GM21360 (cell line): ENCODE results near the gene TMEM117.
"Not testable (repeated sequence)": the region's sequence is repeated elsewhere in the genome, so short reads cannot be mapped to it uniquely, and the experiment has no call there.

Source experiments
- ATAC-seq: cut with Tn5 transposase; IDR thresholded peaks from one replicate; pipeline ENCODE4 v1.9.1; 2021; ENCODE audit warnings: mild to moderate bottlenecking, moderate library complexity; ENCODE audit not compliant: unreplicated experiment

The TMEM117 gene

DNA sequence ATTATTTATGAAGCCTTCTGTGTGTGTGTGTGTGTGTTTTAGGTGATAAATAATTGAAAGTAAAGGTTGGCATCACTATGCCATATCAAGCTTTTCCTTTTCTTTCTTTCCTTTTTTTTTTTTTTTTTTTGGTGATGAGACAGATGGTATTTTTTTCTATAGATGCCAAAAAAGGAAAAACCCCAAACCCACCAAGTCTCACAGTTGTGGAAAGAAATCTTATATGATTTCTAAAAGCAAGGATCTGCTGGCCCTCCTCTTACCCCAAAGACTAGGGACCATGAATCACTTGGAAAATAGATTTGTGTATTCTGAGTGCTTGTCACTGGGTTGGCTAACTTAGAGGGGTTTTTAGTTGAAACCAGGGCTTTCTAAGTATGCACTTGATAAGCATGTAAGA lies 181.3 kb downstream of the TMEM117 start:
- no peak for ATAC-seq

DNA sequence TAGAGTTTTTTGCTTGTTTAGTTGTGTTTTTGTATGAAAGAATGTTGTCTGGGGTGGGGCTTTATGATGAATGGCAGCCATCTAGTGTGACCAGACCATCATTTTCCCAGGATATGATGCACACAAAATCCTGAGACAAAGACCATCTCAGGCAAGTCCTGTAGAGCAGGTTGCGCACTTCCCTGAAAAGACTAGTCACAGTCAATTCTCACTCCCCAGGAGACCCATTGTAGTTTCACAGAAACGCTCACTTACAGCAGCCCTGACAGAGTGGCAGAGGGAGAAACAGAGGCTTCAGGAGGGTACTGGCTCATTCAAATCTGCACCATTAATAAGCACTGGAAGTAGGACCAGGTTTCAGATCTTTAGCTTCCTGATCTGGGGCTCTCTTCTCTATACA lies 183.2 kb downstream of the TMEM117 start:
- ATAC-seq, result no peak

DNA sequence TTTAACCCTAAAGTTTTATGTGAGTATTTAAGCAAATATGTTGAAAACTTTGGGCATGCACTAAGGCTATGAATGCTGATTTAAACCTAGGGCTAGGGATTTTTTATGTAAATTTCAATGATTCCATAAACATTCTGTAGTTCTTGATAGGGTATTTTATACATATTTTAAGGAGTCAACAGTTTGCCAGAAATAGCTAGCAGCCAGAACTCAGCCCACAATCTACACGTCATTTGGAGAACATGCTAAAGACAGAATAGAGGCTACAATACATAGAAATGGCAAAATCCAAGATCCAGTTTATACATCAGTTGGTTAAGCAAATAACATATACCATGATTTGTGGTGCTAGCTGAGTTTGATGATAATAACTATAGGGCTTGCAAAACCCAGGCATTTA lies 184.7 kb downstream of the TMEM117 start:
- ATAC-seq, result no peak

DNA sequence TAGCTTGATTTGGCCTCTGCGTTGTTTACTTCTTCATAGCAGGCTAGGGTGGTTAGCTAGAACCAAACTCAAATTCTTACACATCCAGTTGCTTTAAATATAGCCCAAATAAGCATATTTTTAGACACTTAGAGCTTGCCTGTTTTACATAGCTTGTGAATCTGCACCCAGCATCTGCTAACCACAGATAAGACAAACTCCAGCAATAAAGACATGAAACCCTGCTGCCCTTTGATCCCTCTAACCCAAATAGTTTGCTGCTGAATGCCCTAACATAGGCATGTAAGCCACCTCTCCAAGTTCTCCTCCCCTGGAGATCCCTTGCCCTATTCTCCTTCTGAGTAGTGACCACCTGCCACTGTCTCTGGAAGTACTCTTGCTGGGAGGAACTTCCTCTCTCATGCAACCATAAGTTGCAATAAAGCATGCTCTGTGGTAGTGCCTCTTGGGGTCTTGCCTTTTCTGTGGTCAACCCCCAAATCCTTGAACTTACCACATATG lies 185.6 kb downstream of the TMEM117 start:
- ATAC-seq, result peak; percentile 76

DNA sequence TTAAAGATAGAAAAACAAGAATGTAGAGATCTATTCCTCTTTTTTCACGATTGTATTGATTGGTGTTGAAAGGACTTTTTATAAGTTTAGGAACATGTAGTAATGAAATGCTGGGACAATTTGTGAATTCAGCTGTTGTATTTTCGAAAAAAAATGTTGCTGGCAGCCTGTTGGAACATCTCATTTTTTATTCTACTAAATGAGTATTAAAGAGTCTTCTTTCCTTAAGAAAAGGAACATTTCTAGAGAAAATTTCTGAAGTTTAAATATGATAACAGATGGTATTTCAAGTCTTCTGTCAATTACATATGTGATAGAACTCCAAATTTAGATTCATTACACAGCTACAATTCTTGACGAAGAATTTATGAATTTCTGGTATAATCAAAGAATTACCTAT lies 189.6 kb downstream of the TMEM117 start:
- no peak for ATAC-seq

DNA sequence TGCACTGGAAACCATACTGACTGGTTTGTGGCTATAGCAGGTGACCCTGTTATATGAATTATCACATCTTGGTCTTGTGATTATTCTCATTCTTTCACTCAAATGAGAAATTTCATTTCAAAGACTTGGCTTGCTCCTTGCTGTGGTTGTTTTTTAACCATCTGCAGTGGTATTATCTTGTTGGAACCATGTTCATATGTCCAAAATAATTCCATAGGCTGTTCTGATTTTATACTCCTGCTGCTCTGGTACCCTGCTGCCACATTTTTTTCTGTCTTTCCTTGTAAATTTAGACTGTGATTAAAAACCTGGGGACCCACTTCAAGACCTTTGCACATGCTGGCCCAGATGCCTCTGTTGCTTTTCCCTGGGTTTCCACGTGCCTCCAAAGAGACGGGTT lies 190.2 kb downstream of the TMEM117 start:
- no peak for ATAC-seq

DNA sequence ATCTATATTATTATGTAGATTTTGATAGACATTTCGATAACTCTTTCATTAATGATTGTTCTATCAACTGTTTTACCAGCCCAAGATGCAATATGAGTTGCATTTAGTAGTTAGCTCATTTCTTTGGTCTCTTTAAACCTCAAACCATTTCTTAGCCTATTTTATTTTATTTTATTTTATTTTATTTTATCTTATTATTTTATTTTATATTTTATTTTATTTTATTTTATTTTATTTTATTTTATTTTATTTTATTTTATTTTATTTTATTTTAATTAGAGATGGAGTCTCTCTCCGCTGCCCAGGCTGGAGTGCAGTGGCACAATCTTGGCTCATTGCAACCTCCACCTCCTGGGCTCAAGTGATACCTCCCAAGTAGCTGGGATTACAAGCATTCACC lies 191.0 kb downstream of the TMEM117 start:
- not testable (repeated sequence) for ATAC-seq

DNA sequence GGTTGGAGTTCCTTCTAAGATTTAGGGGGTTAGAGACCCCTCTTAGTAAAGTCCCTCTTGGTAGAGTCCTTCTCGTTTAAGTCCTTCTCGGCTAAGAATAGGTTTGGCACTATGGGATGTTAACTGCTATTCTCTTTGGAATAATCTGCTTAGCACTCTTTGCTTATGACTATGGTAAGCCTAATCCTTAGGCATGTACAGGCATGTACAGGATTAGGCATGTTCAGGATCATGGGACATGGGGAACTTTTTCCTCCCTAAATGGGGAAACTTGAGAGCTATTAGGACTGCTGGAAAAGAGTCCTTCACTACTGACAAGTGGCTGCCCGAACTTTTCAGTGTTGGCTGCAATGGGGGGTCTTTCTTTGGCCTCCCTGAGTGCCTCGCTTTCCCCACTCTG lies 193.3 kb downstream of the TMEM117 start:
- no peak for ATAC-seq

DNA sequence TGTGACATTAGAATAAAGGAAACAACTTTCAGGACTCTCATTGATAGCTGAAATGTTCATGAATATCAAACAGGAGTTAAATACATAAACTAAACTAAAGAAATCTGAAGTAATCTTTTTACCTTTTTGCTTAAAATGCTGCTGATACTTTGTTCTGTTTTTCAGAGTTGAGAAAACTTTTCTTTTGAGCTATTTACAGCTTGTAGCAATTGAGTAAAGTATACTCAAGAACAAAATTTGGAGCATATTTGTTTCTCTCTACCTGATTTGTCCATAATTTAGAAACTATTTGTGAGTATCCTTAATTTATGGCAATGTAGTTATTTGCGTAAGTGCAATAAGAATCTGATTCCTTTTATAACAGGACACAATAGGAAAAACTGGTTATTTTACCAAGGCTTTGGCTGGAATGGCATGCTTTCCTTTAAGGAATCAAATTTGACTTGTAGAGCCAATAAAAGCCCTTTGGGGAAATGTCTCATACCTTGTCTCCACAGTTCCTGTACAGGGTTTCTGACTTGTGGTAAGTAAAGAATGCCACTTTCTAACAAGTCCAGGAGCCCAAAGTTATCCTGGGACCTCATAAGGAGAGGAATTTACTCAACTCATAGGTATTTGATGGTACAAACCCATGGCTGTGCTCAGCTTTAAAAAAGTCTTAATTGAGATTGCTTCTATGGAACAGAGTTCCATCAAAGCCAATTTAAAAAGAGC lies 195.7 kb downstream of the TMEM117 start:
- ATAC-seq, result no peak

DNA sequence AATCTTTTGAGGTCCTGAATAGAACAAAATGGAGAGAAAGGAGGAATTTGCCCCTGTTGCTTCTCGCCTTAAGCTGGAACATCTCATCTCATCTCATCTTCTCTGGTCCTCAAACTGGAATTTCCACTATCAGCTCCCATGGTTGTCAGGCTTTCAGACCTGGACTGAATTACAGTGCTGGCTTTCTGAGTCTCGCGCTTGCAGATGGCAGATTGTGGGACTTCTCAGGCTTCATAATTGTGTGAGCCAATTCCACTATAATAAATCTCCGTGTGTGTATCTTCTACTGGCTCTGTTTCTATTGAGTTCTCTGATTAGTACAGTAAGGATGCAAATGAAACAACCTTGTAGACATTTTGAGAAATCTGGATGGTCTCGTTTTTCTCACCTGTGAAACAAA lies 199.0 kb downstream of the TMEM117 start:
- ATAC-seq, result no peak

DNA sequence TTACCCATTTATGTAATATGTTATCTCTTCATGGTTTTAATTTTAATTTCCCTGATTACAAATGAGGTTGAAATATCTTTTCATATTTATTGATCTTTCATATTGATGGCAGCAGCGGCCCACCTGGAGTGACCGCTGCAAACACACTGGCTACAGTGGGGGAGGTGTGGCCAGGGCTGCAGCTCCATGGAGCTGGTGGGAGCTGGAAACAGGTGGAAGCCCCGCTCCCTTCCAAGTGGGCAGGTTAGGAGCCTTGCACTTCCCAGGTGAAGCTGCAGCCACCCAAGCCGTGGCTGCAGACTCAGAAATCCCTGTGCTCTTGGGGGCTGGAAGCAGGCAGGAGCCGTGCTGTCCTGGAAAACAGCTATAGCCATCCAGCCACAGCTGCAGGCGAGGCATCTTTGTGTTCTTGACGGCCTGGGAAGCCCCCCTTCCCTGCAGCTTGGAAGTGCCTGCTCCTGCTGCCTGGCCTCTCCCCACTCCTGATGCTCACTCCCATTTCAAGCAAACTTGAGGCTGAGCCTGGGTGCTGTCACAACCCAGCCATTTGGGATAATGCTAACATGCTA lies 201.1 kb downstream of the TMEM117 start:
- ATAC-seq, result no peak

DNA sequence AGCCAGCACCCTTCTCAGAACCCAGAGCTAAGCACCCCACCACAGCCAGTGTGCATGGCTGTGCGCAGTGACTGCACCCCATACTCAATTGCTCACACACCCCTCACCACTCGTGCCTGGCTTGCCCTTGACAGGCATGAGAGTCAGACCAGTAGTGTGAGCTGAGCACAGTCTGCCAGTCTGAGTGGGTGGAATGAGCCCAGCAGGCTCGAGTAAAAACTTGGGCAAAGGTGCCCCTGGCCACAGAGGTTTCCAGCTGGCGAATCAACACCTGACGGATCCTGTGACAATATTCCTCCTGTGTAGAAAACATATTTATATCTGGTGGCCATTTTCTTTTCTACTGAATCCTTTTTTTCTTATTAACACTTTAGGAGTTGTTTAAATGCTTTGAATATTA lies 202.5 kb downstream of the TMEM117 start:
- no peak for ATAC-seq

DNA sequence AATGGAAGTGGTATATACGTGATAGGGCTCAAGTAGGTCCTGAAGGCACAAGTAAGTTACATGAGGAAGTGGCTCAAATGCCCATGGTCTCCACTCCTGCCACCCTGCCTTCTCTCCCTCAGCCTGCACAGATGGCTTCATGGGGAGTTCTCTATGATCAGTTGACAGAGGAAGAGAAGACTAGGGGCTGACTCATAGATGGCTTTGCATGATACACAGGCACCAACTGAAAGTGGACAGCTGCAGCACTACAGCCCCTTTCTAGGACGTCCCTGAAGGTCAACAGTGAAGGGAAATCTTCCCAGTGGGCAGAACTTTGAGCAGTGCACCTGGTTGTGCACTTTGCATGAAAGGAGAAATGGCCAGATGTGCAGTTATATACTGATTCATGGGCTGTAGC lies 208.6 kb downstream of the TMEM117 start:
- ATAC-seq, result not testable (repeated sequence)

DNA sequence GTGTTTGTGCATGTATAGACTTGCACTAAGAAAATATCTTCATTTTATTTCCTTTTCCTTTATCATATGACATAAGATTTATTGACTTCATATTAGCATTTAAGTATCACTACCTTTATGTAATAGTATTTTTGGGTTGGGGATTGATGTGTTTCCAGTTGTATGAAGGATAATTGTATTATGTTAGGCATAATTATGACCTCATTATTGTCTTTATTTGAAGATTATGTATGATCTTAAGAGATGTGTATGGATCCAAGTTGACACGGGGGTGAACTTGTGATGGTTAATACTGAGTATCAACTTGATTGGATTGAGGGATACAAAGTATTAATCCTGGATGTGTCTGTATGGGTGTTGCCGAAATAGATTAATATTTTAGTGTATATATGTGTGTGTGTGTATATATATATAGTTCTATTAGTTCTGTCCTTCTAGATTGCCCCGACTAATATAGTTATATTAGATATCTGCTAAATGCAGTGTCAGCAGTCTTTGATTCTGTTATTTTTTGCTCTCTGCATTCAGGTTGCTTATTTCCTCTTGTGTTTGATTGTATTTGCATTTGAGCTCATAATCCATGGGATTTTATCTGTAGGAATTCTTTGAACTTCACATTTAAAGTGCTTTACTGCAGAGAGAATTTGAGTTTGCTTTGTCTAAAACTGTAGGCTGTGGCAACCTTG lies 211.0 kb downstream of the TMEM117 start:
- no peak for ATAC-seq

DNA sequence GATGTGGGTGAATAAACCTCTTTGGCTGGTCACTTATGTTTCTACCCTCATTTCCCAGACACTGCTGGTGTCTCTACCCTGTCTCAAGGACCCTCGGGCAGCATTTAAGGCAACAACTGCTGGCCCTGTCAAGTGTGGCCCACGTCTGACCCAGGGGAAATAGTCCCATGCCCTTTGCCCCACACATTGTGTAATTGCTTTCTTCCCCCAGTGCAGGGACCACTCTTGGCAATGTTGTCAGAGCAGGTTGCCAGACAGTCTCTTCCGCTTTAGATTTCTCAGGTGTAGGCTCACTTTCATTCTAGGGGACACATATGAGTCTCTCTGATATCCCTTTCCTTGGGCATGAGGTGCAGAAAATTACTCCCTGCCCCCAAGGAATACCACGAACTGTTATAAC lies 216.7 kb downstream of the TMEM117 start:
- no peak for ATAC-seq

DNA sequence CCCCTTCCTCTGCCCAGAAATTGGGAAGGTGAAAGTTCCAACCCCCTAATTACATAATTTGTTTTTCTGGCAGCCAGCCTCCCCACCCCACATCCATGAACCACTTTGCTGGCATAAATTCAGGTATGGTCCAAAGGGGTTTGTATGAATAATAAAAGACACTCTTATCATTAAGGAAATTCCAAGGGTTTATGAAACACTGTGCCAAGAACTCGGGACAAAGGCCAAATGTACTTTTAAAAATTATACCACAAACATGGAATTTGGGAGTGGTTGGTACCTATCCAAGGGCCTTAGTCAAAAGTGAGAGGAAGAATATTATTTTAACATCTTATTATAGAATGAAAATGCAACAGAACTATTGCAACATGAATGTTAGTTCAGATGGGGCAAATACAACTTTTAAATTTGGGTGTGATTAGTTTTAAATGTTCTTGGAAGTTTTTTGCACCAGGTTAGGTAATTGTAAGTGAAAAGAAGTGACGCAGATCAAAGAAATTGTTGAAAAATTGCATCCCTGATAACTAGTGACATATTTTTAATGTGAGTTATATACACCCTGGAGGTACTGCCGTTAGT lies 217.8 kb downstream of the TMEM117 start:
- ATAC-seq, result no peak

DNA sequence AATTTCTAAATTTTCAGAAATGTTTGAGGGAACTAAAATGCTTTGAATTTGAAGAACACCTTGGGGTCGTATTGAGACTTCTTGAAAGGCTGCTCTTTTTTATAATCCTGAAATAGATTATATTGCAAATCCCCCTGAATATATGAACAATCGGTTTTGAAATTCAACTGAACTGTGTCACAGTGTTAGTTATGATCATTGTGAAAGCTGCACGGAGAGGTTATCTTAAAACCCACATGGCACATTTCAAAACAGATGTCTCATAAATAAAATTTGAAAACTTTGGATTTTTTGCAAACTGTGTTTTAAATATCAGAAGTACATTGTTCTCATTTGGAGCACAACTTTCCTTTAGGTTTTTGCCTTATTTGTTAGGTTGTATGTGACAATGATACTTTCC lies 218.4 kb downstream of the TMEM117 start:
- no peak for ATAC-seq

DNA sequence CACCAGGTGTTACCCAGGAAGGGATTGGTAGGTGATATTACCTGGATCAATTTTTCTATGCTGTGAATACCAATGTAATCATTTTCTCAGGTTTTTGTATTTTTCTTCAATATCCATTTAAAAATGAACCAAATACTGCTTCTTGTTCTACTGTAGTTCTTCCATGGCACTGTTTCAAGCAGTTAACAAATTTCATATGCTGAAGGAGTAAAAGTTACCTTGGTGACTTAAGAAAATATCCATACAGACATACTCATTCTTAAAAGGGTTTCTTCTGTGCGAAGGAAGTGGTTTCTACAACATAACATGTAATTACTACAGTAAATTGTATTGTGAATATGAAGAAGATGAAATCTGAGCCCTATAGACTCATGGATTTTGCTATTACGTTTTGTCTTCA lies 222.5 kb downstream of the TMEM117 start:
- no peak for ATAC-seq

DNA sequence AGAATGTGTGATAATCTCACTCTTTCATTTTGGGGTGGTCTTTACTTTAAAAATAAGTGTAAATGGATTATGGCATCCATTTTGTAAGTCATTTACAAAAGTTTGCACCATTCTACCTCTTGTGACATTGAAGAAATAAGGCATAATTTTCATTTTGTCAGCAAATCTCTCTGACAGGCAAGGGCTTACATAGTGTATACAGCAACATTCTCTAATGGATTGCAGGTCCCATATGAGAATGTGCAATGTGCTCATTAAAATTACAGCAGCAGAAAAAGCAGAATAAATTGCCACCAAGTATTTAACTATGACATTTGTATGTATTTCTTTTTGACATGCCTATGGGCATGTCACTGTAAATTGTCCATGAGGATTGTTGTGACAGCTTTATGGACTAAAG lies 223.6 kb downstream of the TMEM117 start:
- no peak for ATAC-seq

DNA sequence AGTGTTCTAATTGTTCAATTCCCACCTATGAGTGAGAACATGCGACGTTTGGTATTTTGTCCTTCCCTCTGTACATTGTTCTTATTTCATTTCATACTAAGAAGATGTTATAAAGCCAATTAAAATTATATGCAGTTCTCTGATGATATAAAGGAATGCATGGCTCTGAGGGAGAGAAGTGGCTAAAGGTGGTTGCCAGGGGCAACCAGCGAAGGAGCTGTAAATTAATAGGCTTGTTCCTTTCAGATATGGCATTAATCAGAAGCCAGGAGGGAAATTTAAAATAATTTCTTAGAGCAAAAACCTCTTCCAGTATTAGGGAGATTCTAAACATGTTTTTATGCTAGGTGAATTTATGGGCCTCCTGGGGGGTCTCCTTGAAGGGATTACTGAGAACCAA lies 227.8 kb downstream of the TMEM117 start:
- no peak for ATAC-seq

DNA sequence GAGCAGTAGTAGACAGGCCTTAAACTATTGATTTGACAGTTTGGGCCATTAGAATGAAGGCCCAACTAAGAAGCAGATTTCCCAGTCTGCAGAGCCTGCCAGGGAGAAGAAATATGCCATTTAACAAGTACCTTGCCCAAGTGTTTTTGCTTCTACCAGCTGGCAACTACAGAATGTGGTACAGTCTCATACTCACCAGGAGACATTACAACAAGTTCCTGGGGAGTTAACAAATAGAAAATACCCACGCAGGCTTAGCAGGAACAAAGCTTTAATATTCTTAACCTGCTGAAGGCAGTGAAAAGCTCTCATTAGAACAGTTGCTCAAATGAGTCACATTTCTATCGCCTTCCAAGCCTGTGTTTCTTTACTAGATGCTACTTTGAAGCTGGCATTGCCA lies 241.0 kb downstream of the TMEM117 start:
- ATAC-seq, result no peak

DNA sequence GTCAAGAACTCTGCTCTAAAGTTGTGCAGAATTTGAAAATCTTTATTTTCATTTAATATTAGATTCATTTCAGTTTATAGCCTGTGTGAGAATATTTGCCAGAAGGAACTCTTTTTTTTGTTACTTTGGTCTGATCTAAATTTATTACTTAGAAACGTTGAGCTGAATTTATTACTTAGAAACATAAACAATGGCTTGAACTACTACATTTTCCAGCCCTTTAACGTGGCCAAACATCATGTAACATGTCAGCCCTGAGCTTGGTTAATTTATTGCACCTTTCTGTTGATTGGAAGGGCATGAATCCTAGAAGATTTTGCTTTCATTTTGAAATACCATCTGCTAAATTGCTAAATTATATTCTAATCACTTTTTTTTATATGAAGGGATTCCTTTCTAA lies 241.4 kb downstream of the TMEM117 start:
- ATAC-seq, result no peak
